ENCODE measurements around the gene CD200.

Gene CD200

GRCh38 chr3:112333002-112333380 is at the start of gene CD200:
CD200 (plus strand) TSS chr3:112333156; CDS start chr3:112333213, 57 bp downstream.
- Histone ChIP-seq H3K36me3 (ENCODE audit: insufficient read depth, low read length) (no peaks in the 10 kb centered on the region), H3K27me3 (ENCODE audit: insufficient read depth, low read length) (no peaks in the 10 kb centered on the region), H3K9me3 (ENCODE audit: low read length) (no peaks in the 10 kb centered on the region), H3K4me1 (ENCODE audit: insufficient read depth, low read length) (peaks cover 5% of the 10 kb centered on the region), H2AFZ (ENCODE audit: low read depth, low read length) (peak within 1 kb of the TSS; percentile 89), H3K4me3 (ENCODE audit: low read length) (peak within 1 kb of the TSS; percentile 93)

- no peaks in the 10 kb centered on the region for H3K27me3 ChIP-seq (ENCODE audit: insufficient read depth, low read length)
- no peaks in the 10 kb centered on the region for H3K4me1 ChIP-seq (ENCODE audit: insufficient read depth, low read length)
- H3K36me3 ChIP-seq (ENCODE audit: insufficient read depth, low read length): no peaks in the 10 kb centered on the region
- H3K4me3 ChIP-seq (ENCODE audit: low read length): no peak overlapping the region
- no peak overlapping the region for H2AFZ ChIP-seq (ENCODE audit: low read depth, low read length)
- no peaks in the 10 kb centered on the region for H3K9me3 ChIP-seq (ENCODE audit: low read length)
Observed at GRCh38 chr3:112289011-112289410, 43.9 kb upstream of the CD200 start.

- Histone ChIP-seq H3K9me3 (ENCODE audit: low read length) (no peaks in the 10 kb centered on the region), H3K4me3 (ENCODE audit: low read length) (peak within 1 kb of the TSS; percentile 40), H3K4me1 (ENCODE audit: insufficient read depth, low read length) (no peaks in the 10 kb centered on the region), H3K36me3 (ENCODE audit: insufficient read depth, low read length) (no peaks in the 10 kb centered on the region), H2AFZ (ENCODE audit: low read depth, low read length) (peak within 1 kb of the TSS; percentile 38), H3K27me3 (ENCODE audit: insufficient read depth, low read length) (no peaks in the 10 kb centered on the region)
Observed at GRCh38 chr3:112293368-112294321, 39.3 kb upstream of the CD200 start, which contains the start of gene SLC9C1. SLC9C1 (minus strand) TSS chr3:112294216; CDS start chr3:112286791, 7,425 bp downstream.

GRCh38 chr3:112297714-112298113 is 35.2 kb upstream of the CD200 start:
- H3K36me3 ChIP-seq (ENCODE audit: insufficient read depth, low read length): no peaks in the 10 kb centered on the region
- H2AFZ ChIP-seq (ENCODE audit: low read depth, low read length): no peak overlapping the region
- H3K27me3 ChIP-seq (ENCODE audit: insufficient read depth, low read length): no peaks in the 10 kb centered on the region
- peaks cover 2% of the 10 kb centered on the region for H3K4me1 ChIP-seq (ENCODE audit: insufficient read depth, low read length)
- H3K9me3 ChIP-seq (ENCODE audit: low read length): peaks cover 2% of the 10 kb centered on the region
- H3K4me3 ChIP-seq (ENCODE audit: low read length): no peak overlapping the region

- H3K27me3 ChIP-seq (ENCODE audit: insufficient read depth, low read length): no peaks in the 10 kb centered on the region
- no peak overlapping the region for H2AFZ ChIP-seq (ENCODE audit: low read depth, low read length)
- peaks cover 3% of the 10 kb centered on the region for H3K4me1 ChIP-seq (ENCODE audit: insufficient read depth, low read length)
- H3K9me3 ChIP-seq (ENCODE audit: low read length): peaks cover 2% of the 10 kb centered on the region
- no peak overlapping the region for H3K4me3 ChIP-seq (ENCODE audit: low read length)
- no peaks in the 10 kb centered on the region for H3K36me3 ChIP-seq (ENCODE audit: insufficient read depth, low read length)
Observed at GRCh38 chr3:112298781-112299180, 34.2 kb upstream of the CD200 start.

GRCh38 chr3:112302150-112302830 is 30.7 kb upstream of the CD200 start:
- Histone ChIP-seq H3K36me3 (ENCODE audit: insufficient read depth, low read length) (no peaks in the 10 kb centered on the region), H3K4me1 (ENCODE audit: insufficient read depth, low read length) (peaks cover 8% of the 10 kb centered on the region), H3K4me3 (ENCODE audit: low read length) (peak overlapping the region; percentile 57), H2AFZ (ENCODE audit: low read depth, low read length) (peak overlapping the region; percentile 97), H3K9me3 (ENCODE audit: low read length) (peaks cover 2% of the 10 kb centered on the region), H3K27me3 (ENCODE audit: insufficient read depth, low read length) (no peaks in the 10 kb centered on the region)

GRCh38 chr3:112302881-112303763 is 29.8 kb upstream of the CD200 start:
- Histone ChIP-seq H3K4me3 (ENCODE audit: low read length) (peak overlapping the region; percentile 57), H3K4me1 (ENCODE audit: insufficient read depth, low read length) (peaks cover 9% of the 10 kb centered on the region)

GRCh38 chr3:112303764-112304325 is 29.1 kb upstream of the CD200 start:
- Histone ChIP-seq H2AFZ (ENCODE audit: low read depth, low read length) (peak overlapping the region; percentile 97), H3K27me3 (ENCODE audit: insufficient read depth, low read length) (no peaks in the 10 kb centered on the region), H3K9me3 (ENCODE audit: low read length) (peaks cover 2% of the 10 kb centered on the region), H3K4me1 (ENCODE audit: insufficient read depth, low read length) (peaks cover 13% of the 10 kb centered on the region), H3K36me3 (ENCODE audit: insufficient read depth, low read length) (no peaks in the 10 kb centered on the region), H3K4me3 (ENCODE audit: low read length) (peak overlapping the region; percentile 57)

More at GRCh38 chr3:112302881-112303763, 29.8 kb upstream of the CD200 start:
- Histone ChIP-seq H2AFZ (ENCODE audit: low read depth, low read length) (peak overlapping the region; percentile 97), H3K9me3 (ENCODE audit: low read length) (peaks cover 2% of the 10 kb centered on the region), H3K27me3 (ENCODE audit: insufficient read depth, low read length) (no peaks in the 10 kb centered on the region), H3K36me3 (ENCODE audit: insufficient read depth, low read length) (no peaks in the 10 kb centered on the region)

GRCh38 chr3:112304611-112305010 is 28.3 kb upstream of the CD200 start:
- peak overlapping the region; percentile 57 for H3K4me3 ChIP-seq (ENCODE audit: low read length)
- peaks cover 13% of the 10 kb centered on the region for H3K4me1 ChIP-seq (ENCODE audit: insufficient read depth, low read length)
- H3K9me3 ChIP-seq (ENCODE audit: low read length): peaks cover 2% of the 10 kb centered on the region
- H3K27me3 ChIP-seq (ENCODE audit: insufficient read depth, low read length): no peaks in the 10 kb centered on the region
- H2AFZ ChIP-seq (ENCODE audit: low read depth, low read length): peak overlapping the region; percentile 97
- H3K36me3 ChIP-seq (ENCODE audit: insufficient read depth, low read length): no peaks in the 10 kb centered on the region

- no peak overlapping the region for H3K4me3 ChIP-seq (ENCODE audit: low read length)
- no peaks in the 10 kb centered on the region for H3K36me3 ChIP-seq (ENCODE audit: insufficient read depth, low read length)
- no peaks in the 10 kb centered on the region for H3K27me3 ChIP-seq (ENCODE audit: insufficient read depth, low read length)
- peaks cover 2% of the 10 kb centered on the region for H3K9me3 ChIP-seq (ENCODE audit: low read length)
- H3K4me1 ChIP-seq (ENCODE audit: insufficient read depth, low read length): peaks cover 13% of the 10 kb centered on the region
- no peak overlapping the region for H2AFZ ChIP-seq (ENCODE audit: low read depth, low read length)
Observed at GRCh38 chr3:112306825-112307224, 26.1 kb upstream of the CD200 start.

- H2AFZ ChIP-seq (ENCODE audit: low read depth, low read length): no peak overlapping the region
- H3K9me3 ChIP-seq (ENCODE audit: low read length): peaks cover under 1% of the 10 kb centered on the region
- H3K36me3 ChIP-seq (ENCODE audit: insufficient read depth, low read length): no peaks in the 10 kb centered on the region
- no peak overlapping the region for H3K4me3 ChIP-seq (ENCODE audit: low read length)
- H3K27me3 ChIP-seq (ENCODE audit: insufficient read depth, low read length): no peaks in the 10 kb centered on the region
- peaks cover 12% of the 10 kb centered on the region for H3K4me1 ChIP-seq (ENCODE audit: insufficient read depth, low read length)
Observed at GRCh38 chr3:112307557-112307956, 25.4 kb upstream of the CD200 start.

GRCh38 chr3:112308151-112308911 is 24.6 kb upstream of the CD200 start:
- peak overlapping the region; percentile 15 for H2AFZ ChIP-seq (ENCODE audit: low read depth, low read length)
- no peaks in the 10 kb centered on the region for H3K36me3 ChIP-seq (ENCODE audit: insufficient read depth, low read length)
- no peaks in the 10 kb centered on the region for H3K27me3 ChIP-seq (ENCODE audit: insufficient read depth, low read length)
- H3K4me3 ChIP-seq (ENCODE audit: low read length): no peak overlapping the region
- peaks cover 9% of the 10 kb centered on the region for H3K4me1 ChIP-seq (ENCODE audit: insufficient read depth, low read length)
- peaks cover 1% of the 10 kb centered on the region for H3K9me3 ChIP-seq (ENCODE audit: low read length)
